Right lung (tissue), 5 donors: ENCODE measurements around the gene ECD. TPM values are rescaled to one million over a fixed set of nuclear protein-coding genes. Genes with fewer than 3 reads are reported as not detected.
A peak's percentile ranks its signal among the peaks of the same experiment; 100 is the strongest.

Experiments
- DNase-seq, 2 donors: peaks; one replicate each; pipeline ENCODE4 v3.0.0-alpha.2; 2013
- polyA plus RNA-seq, 5 donors: library from polyadenylated mRNA; unstranded; fragments of 120-200 nt; gene quantifications; one replicate each; pipeline versions ENCODE4 v1.2.1 to v1.2.3, GENCODE V29; 2013; ENCODE audit warnings: inconsistent platforms in 1 of 5, low replicate concordance in 1 of 5; ENCODE audit not compliant: insufficient read length in 5 of 5, insufficient read depth in 1 of 5

Gene ECD
- polyA plus RNA-seq, 5 donors, result 30.7 to 42.4 (median 39.0) TPM

DNA sequence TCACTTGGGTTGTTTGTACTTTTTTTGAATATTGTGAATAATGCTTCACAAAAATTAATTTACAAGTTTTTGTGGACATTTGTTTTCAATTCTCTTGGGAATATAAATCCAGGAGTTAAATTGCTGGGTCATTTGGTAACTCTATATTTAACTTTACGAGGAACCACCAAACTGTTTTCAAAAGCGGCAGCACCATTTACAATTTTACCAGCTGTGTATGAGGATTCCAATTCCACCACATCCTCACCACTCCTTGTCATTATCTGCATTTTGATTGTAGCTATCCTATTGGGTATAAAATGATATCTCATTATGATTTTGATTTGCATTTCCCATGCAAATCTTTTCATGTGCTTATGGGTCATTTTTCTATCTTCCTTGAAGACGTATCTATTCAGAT lies 61.5 kb downstream of the ECD start:
- DNase-seq, result no peak

DNA sequence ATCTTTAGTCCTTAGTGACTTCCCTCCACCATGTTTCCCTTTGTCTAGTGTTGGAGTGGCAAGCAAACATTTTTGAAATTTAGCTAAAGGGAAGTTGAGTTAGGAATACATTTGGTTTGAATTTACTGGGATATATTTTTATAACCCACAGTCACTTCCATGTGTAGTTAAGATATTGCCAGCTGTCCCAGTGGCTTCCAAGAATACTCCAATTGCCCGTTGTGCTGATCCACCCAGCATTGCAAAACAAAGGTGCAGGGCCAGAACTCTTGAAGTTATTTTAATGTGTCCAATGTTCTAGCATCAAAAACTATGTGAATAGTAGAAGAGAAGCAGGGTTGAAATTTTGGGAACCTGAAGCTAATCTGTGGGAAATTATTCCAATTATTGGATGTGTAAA lies 68.7 kb downstream of the ECD start:
- DNase-seq, result no peak

DNA sequence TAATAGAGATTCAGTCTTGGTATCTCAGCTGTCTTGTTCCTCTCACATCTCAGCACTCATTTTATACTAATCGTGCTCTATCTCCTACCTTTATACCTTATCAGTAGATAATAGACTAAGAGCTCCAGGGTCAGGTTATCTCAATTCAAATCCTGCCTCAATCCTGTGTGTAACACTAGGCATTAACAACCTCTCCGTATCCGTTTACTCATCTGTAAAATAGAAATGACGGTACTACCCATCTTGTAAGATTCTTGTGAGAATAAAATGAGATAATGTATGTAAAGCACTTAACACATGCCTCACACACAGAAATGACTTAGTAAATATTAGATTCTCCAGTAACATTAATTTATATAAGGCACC lies 70.5 kb downstream of the ECD start:
- no peak for DNase-seq

DNA sequence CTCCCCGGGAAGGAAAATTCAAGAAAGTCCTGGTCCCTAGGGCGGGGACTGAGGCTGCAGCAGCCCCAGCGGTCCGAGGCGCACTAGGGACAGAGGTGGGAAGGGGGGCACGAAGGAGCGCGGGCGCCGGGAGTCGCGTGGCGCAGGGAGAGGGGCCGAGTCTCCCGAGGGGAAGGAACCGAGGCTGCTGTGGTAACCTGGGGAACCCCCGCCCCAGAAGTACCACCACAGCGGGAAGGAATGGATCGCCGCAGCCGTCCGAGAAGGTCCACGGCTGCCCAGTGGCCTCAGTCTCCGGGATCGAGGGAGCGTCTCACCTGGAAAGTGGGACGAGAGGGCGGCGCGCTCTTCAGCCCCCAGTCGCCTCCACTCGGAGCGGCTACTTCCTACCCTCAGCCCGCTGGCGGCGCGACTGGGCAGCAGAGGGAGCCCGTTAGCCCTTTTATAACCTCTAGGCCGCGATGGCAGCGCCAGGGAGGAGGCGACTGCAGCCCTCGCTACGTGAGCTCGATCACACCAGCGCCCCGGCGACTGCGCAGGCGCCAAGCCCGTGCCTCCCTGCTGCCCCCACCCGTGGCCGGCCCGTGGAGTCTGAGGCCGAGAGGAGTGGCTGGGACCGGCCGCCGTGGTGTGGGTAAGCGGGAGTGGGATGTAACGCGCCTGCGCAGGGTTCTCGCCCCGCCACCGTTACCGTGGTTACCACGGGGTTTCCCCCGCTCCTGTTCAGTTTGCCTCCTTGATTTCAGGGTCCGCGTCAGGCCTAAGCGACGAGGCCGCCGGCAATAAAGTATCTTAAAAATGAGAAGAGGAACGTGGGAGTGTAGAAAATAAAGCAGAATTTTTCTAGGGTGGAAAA lies 71.1 kb downstream of the ECD start, which contains the start of gene P4HA1:
Gene P4HA1 (minus strand): TSS at position 418 of the 856 bp plus-strand sequence. CDS start 21,983 bp downstream, outside the sequence.
- peak; percentile 98 for DNase-seq

DNA sequence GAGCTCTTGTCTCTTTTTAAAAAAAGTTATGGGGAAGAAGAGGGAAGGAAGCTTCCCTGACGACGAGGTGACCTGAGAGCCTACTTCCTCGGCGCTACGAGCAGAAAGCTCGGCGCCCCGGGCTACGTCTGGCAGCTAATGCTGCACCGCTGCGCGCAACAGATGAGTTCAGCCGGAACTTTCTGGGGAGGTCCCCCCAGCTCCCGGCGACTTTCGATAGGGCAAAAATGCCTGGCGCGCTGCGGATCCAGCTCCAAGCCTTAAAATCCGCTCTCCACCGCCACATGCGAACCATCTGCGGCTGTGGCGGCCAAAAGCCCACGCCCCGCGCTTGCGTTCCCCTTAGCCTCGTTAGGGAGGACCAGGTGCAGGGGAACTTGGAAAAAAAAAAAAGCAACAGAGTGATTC lies 71.8 kb downstream of the ECD start:
- DNase-seq, result peak; percentile 65 to 73

DNA sequence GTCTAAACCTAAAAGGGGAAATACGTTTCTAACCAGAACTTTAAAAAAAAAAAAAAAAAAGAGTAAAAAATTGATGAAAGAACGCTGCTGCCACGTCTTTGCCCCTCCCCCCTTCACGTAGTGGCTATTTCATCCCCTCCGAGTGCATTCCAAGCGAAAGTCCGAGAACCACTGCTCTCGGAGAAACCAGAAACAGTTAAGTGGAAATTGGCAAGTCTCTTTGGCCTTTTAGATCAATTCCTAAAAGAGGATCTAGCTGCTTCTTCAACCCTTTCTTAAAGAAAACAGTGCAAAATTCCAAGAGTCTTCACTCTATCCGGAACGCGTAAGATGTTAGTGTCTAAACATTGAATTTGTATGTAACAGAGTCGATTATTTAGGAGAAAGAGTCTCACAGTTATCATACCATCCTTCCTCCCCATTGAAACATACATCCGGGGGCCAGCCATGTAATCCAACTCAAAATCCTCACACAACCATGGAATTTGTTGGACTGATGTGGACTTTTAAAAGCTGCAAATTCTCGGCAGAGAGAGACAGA lies 72.3 kb downstream of the ECD start:
- DNase-seq, result peak; percentile 81 to 84

DNA sequence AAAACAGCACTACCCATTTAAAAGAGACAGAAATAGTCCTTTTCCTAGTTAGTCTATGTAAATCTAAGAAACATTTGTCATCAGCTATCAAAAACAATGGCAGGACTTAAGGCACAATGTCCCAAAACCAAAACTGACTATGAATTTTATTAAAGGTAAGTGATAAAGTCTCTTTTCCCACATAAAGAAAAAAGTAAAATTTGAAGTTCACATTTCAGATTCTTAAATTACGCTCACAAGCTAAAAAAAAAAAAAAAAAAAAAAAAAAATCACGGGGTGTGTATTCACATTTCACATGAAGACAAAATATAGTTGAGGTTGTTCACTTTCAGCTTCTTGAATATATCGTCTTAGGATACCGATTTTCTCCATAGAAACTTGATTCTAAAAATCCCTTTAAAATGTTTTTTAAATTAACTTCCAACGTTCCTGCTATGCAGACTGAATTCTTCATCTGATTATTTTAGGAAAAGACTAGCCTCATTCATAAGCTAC lies 72.8 kb downstream of the ECD start:
- peak in 1 of 2 donors; percentile 17 for DNase-seq

DNA sequence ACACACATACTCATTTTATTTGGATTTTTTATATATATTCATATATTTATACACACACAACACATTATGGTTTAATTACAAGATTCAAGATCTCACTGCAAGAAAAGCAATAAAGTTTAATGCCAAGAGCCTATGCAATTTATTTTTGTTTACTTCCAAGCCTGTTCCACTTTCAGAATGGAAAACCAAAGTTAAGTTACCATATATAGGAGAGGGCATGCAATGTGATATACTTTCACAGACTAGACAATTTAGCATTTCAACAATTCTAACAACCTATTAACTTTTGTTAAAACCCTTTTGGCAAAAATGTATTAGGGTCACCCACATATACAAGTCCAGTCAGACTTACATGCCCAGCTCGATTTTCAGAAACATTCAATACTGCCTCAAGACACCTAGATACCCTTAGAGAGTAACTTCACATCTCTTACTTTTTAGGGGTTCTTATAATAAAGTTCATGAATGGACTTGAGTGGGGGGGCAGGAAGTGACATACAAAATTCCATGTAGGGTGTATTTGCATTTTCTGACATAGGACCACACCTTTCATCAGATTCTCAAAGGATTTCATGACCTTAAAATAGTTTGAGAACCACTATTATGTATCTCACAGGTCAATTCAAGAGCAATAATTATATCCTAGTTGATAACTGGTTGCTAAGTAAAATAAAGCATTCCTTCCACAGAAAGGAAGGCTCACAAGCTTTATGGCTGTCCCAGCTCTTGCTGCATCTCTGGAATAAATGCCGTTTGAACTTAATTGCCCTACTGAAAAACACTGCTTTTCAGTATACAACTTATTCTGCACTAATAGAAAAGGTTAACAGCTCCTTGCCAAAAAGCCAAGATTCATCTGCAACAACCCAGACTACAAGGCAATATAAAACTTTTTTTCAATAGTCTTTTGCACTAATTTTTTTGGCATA lies 73.6 kb downstream of the ECD start:
- DNase-seq, result peak in 1 of 2 donors; percentile 18

DNA sequence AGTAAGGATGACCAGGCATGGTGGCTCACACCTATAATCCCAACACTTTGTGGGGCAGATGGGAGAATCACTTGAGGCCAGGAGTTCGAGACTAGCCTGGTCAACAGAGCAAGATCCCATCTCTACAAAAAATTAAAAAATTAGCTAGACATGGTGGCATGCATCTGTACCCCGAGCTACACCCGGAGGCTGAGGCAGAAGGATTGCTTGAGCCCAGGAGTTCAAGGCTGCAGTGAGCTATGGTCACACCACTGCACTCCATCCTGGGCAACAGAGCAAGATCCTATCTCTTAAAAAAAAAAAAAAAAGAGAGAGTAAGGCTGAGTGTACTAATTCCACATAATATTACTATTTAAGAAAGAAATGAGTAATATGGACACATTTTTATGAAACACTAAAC lies 75.0 kb downstream of the ECD start:
- DNase-seq, result no peak

DNA sequence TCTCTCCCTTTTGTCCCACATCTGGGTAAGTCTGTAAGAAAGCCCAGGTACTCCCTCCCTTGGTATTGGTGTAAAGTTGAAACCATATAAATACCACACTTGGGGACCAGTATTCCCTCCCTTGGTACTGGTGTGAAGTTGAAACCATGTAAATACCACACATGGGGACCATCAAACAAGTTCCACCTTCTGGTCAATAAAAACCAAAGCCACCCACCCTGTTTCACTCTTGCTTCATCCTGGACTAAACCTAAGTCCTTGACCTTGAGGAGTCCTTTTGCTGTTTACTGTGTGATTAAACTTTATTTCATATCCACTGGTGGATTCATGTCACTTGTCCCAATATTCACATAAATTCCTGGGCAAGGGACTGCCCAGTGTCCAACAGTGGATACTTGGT lies 79.5 kb downstream of the ECD start:
- DNase-seq, result no peak

DNA sequence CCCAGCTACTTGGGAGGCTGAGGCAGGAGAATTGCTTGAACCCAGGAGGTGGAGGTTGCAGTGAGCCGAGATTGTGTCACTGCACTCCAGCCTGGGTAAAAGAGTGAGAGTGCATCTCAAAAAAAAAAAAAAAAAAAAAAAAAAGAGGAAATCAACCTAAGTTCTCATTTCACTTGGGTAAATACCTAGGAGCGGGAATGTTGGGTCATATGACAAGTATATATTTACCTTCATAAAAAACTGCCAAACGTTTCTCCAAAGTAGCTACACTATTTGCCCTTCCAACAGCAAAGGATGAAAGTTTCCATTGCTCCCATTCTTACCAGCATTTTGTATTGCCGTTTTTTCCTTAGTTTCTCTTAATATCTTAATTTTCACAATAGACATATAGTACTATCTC lies 81.0 kb downstream of the ECD start:
- DNase-seq, result no peak

DNA sequence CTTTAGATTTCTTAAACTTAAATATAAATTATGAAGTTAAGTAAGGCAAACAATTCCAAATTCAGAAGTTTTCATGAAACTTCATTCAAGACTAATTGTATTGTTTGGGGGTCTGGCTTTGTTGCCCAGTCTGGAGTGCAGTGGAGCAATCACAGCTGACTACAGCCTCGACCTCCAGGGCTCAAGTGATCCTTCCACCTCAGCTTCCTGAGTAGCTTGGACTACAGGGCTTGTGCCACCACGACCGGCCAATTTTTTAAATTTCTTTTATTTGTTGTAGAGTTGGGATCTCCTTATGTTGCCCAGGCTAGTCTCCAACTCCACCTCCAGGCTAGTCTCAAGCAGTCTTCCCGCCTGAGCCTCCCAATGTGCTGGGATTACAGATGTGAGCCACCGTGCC lies 83.6 kb downstream of the ECD start:
- DNase-seq, result no peak

Other genes starting within 250 kb of the ECD start
- 1 to 10 TPM in 3 of 5 donors, under 1 TPM in 2; 0.42 to 1.9 (median 1.3) TPM for gene PLA2G12B, start 213.2 kb downstream of the ECD start, polyA plus RNA-seq
- gene P4HA1, start 71.1 kb downstream of the ECD start, polyA plus RNA-seq, result 10 to 100 TPM; 51.4 to 84.2 (median 71.5) TPM
- 1 to 10 TPM; 5.2 to 8.7 (median 6.9) TPM for gene NUDT13, start 57.6 kb downstream of the ECD start, polyA plus RNA-seq
- 10 to 100 TPM; 31.2 to 61.9 (median 53.0) TPM for gene FAM149B1, start 111 bp upstream of the ECD start, polyA plus RNA-seq
- 10 to 100 TPM; 28.9 to 35.1 (median 31.6) TPM for gene DNAJC9, start 79.2 kb upstream of the ECD start, polyA plus RNA-seq
- gene MRPS16, start 84.6 kb upstream of the ECD start, polyA plus RNA-seq, result 10 to 100 TPM; 58.7 to 73.6 (median 62.9) TPM
- 10 to 100 TPM; 10.7 to 20.4 (median 15.8) TPM for gene CFAP70, start 190.9 kb upstream of the ECD start, polyA plus RNA-seq
- 10 to 100 TPM; 63.9 to 76.9 (median 71.0) TPM for gene ANXA7, start 246.1 kb upstream of the ECD start, polyA plus RNA-seq